Esophagus (tissue), 2 donors: Measurements from ENCODE around the gene FOXP1. TPM values are rescaled to one million over a fixed set of nuclear protein-coding genes. Genes with fewer than 3 reads are reported as not detected.
"Not testable (repeated sequence)": the region's sequence is repeated elsewhere in the genome, so short reads cannot be mapped to it uniquely, and the experiment has no call there.

Source experiments
- H3K27ac ChIP-seq, 2 donors: one replicate each; pipeline ENCODE4 v1.5.1; 2013; ENCODE audit warnings: low read depth in 2 of 2, mild to moderate bottlenecking in 2 of 2, inconsistent platforms in 1 of 2, low read length in 1 of 2, moderate library complexity in 1 of 2
- H3K27me3 ChIP-seq, 2 donors: one replicate each; pipeline ENCODE4 v1.6.1; 2013; ENCODE audit warnings: low read length in 2 of 2, control low read depth in 1 of 2, mild to moderate bottlenecking in 1 of 2; ENCODE audit not compliant: insufficient read depth in 2 of 2, control insufficient read depth in 1 of 2
- H3K36me3 ChIP-seq, 2 donors: one replicate each; pipeline ENCODE4 v1.6.1; 2013; ENCODE audit warnings: low read length in 1 of 2; ENCODE audit not compliant: control insufficient read depth in 2 of 2, insufficient read depth in 2 of 2
- H3K4me1 ChIP-seq, 2 donors: one replicate each; pipeline ENCODE4 v1.6.1; 2013; ENCODE audit warnings: low read length in 1 of 2; ENCODE audit not compliant: control insufficient read depth in 2 of 2, insufficient read depth in 2 of 2
- H3K4me3 ChIP-seq, 2 donors: one replicate each; pipeline ENCODE4 v1.5.1; 2013; ENCODE audit warnings: low read length in 2 of 2, mild to moderate bottlenecking in 2 of 2, low read depth in 1 of 2, moderate library complexity in 1 of 2
- H3K9me3 ChIP-seq, 2 donors: one replicate each; pipeline ENCODE4 v1.6.1; 2013; ENCODE audit warnings: mild to moderate bottlenecking in 2 of 2, low read depth in 1 of 2, low read length in 1 of 2, moderate library complexity in 1 of 2; ENCODE audit not compliant: control insufficient read depth in 2 of 2, insufficient read depth in 1 of 2
- WGBS, 2 donors: extraction: QIAGEN DNeasy Blood & Tissue Kit; methylation state at CpG; one replicate each; pipeline ENCODE4 v1.1.7; 2013; 5-methylcytosine and 5-hydroxymethylcytosine counted together
- polyA plus RNA-seq, 2 donors: library from polyadenylated mRNA; stranded (reverse); fragments of 200-250 nt; gene quantifications; one replicate each; pipeline ENCODE4 v1.2.3, GENCODE V29; 2013
- donor health status: healthy with polysubstance abuse.
- donor health status: Bipolar disorder and iron deficiency.

Gene FOXP1
- polyA plus RNA-seq, 2 donors, result 10.7 to 20.4 TPM

DNA sequence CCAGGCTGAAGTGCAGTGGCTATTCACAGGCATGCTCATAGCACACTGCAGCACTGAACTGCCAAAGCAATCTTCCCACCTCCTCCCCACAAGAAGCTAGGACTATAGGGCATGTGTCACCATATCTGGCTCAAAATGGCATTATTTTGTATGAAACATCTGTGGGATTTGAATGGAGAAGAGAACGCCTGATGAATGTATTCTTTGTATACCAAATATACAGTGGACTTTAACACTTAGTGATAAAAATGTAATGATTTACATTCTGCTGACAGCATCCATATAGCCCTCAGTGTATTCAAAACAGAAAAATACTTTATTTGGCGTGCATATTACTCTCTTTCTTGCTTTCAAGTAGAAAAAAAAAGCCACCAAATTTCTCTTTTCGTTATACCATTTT is 257.8 kb downstream of the FOXP1 start:
- Histone ChIP-seq H3K36me3 (no peaks in the 10 kb centered on the region), H3K4me1 (no peaks in the 10 kb centered on the region), H3K9me3 (no peaks in the 10 kb centered on the region), H3K27me3 (no peaks in the 10 kb centered on the region), H3K27ac (no peak overlapping the region), H3K4me3 (no peak overlapping the region)
- 83 to 91% methylated on average over 3 of the region's 3 CpGs for WGBS, 2 donors

DNA sequence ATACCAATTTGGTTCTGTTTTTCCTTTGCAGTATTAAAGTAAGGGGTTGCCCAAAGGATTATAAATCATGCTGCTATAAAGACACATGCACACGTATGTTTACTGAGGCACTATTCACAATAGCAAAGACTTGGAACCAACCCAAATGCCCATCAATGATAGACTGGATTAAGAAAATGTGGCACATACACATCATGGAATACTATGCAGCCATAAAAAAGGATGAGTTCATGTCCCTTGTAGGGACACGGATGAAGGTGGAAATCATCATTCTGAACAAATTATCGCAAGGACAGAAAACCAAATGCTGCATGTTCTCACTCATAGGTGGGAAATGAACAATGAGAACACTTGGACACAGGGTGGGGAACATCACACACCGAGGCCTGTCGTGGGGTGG is 259.3 kb downstream of the FOXP1 start:
- not testable (repeated sequence) for H3K27ac ChIP-seq, H3K9me3 ChIP-seq, H3K36me3 ChIP-seq, H3K27me3 ChIP-seq, H3K4me1 ChIP-seq, H3K4me3 ChIP-seq
- WGBS, 2 donors, result 81 to 85% methylated on average over 5 of the region's 5 CpGs

DNA sequence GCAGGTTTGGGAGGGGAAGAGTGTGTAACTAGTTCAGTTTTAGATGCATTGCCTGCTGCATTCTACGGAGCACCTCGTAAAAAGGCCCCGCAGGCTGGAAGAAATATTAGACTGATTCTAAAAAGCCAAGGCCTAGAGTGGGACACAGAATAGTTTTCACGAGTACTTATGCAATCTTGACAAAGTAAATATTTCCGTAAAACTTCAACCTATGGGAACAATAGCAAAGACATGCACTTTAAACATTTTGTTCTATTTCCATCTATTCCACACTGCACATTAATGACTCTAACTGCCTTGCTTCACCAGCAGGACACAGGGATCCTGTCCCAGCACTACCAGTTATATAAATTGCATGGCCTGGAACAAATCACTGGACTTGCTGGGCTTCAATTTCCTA is 260.0 kb downstream of the FOXP1 start:
- 94 to 98% methylated on average over 5 of the region's 5 CpGs for WGBS, 2 donors
- Histone ChIP-seq H3K9me3 (no peaks in the 10 kb centered on the region), H3K36me3 (no peaks in the 10 kb centered on the region), H3K27me3 (no peaks in the 10 kb centered on the region), H3K4me3 (no peak overlapping the region), H3K4me1 (no peaks in the 10 kb centered on the region), H3K27ac (no peak overlapping the region)

DNA sequence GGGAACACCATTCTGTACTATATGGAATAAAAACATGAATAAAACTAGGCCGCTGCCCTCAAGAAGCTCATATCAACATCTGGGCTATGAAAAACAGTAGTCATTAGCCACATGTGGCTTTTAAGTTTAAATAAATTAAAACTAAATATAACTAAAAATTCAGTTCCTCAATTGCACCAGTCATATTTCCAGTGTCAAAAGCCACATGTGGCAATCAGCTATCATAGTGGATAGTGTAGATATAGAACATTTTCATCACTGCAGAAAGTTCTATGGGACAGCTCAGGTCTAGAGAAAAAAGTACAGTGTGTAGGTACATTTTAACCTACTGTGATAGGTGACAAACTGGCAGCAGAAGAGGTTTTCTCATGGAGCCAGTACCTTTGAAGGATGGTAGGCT is 261.4 kb downstream of the FOXP1 start:
- H3K27me3 ChIP-seq, result no peaks in the 10 kb centered on the region
- no peak overlapping the region for H3K4me3 ChIP-seq
- H3K4me1 ChIP-seq, result no peaks in the 10 kb centered on the region
- WGBS, 2 donors, result 91 to 94% methylated on average over 1 of the region's 1 CpG
- H3K9me3 ChIP-seq, result no peaks in the 10 kb centered on the region
- no peaks in the 10 kb centered on the region for H3K36me3 ChIP-seq
- no peak overlapping the region for H3K27ac ChIP-seq

DNA sequence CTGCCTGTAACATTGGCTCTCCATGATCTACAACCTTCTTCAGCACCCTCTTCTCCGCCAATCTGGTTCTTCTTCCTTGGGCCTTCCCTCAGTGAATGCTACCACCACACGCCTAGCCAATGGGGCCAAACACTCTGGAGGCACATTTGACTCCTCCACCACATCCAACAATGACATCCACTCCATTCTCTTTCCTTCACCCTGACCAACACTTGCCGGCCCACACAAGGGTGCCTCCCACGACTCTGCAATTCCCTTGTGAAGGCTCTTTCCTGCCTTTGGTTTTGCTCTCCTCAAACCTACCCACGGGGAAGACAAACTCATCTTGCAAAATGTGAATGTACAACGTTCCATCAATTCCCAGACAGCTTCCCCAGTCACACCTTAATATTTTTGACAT is 263.8 kb downstream of the FOXP1 start:
- H3K9me3 ChIP-seq, result no peaks in the 10 kb centered on the region
- H3K4me3 ChIP-seq, result no peak overlapping the region
- H3K36me3 ChIP-seq, result no peaks in the 10 kb centered on the region
- no peak overlapping the region for H3K27ac ChIP-seq
- no peaks in the 10 kb centered on the region for H3K4me1 ChIP-seq
- no peaks in the 10 kb centered on the region for H3K27me3 ChIP-seq
- 94 to 97% methylated on average over 6 of the region's 6 CpGs for WGBS, 2 donors

DNA sequence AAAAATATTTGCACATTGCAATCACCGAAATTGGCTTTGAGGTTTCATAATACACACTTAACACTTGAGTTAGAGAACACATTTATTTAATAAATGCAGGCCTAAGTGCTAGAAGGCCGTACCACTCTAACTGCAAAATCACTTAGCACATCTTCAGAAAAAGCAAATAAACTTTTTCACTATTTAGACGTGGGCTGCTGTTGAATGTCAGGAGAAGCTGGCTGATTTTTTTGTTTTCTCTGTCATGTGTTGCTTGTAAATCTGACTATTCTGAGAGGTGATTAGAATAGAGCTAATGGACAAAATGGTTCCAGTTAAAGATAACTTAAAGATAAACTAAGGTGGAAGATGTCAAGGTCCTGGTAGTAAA is 265.1 kb downstream of the FOXP1 start:
- no peaks in the 10 kb centered on the region for H3K4me1 ChIP-seq
- 48 to 70% methylated on average over 3 of the region's 3 CpGs for WGBS, 2 donors
- H3K27ac ChIP-seq, result no peak overlapping the region
- no peaks in the 10 kb centered on the region for H3K36me3 ChIP-seq
- no peak overlapping the region for H3K4me3 ChIP-seq
- H3K27me3 ChIP-seq, result no peaks in the 10 kb centered on the region
- no peaks in the 10 kb centered on the region for H3K9me3 ChIP-seq

DNA sequence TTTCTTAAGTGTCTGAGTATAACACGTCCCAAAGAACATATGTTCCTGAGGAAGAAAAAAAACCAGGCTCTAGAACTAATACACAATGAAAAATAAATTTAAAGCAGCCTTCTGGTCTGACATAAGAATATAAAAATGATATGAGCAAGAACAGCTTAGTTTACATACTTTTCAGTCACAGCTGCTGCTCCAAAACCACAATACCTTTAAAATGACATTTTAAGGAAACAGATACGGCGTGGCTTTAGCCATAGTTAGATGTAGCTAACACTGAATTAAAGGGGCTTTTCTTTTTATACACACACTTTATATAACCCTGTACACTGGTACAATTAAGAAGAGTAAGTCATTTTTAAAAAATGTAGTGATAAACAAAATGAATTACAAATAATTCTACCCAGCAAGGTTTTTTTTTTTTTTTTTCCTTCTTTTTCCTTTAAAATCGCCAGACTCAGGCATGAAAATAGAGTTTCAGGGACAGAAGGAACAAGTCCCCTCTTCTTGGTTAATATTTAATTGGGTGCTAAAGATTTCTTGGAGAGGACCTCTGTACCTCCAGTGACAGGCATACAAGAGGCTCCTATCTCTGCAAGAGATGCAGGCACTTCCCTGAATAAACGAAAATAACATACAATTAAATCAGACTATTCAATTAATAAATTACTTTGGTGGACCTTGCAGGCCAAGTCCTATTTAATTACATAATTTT is 265.6 kb downstream of the FOXP1 start:
- 50 to 77% methylated on average over 5 of the region's 5 CpGs for WGBS, 2 donors
- Histone ChIP-seq H3K9me3 (no peaks in the 10 kb centered on the region), H3K36me3 (no peaks in the 10 kb centered on the region), H3K4me3 (no peak overlapping the region), H3K27me3 (no peaks in the 10 kb centered on the region), H3K4me1 (no peaks in the 10 kb centered on the region), H3K27ac (no peak overlapping the region)

DNA sequence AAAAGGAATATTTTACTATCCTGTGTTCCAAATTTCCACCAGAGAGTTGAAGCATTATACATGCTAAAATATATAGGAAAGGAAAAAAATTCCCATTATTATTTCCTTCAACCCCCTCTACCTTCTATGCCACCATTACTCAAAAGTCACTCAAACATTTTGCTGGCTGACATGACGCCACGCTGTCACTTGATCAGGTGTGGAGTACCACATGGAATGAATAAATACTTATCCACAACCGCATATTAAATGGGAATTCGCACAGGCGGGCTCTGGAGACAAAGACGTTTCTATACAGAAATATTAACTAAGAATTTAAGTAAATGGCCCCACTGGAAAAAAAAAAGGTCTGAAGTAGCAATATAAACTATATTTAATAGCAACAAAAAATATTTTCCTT is 266.4 kb downstream of the FOXP1 start:
- Histone ChIP-seq H3K36me3 (no peaks in the 10 kb centered on the region), H3K27ac (no peak overlapping the region), H3K4me1 (no peaks in the 10 kb centered on the region), H3K27me3 (no peaks in the 10 kb centered on the region), H3K9me3 (no peaks in the 10 kb centered on the region), H3K4me3 (no peak overlapping the region)
- 97 to 98% methylated on average over 6 of the region's 6 CpGs for WGBS, 2 donors

DNA sequence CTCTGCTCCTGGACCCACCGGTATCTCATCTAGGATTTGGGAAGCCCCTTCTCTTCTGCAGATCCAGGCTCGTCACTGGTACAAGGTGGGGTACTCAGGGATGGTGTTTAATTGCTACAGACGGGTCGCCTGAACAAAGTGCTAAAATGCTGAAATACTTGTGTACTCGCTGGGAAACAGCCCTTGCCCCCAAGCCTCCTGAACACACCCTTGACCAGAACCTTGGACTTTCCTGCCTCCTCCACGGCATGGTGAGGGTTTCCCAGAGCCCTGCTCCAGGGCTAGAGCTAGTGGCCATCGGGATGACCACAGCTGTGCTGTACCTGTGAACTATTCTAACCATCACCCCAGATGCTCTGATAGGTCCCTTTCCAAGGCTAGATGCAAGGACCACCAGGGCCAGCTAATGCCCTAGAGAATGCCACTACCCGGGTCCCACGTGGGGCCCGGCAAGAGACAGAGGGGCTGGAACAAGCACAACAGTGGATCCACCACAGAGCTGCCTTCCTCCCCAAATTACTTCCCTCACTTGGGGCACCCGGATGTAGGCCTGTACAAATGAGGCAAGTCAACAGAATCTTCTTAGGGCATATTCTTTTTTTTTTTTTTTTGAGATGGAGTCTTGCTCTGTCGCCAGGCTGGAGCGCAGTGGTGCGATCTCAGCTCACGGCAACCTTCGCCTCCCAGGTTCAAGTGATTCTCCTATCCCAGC is 267.3 kb downstream of the FOXP1 start:
- H3K4me3 ChIP-seq, result no peak overlapping the region
- no peaks in the 10 kb centered on the region for H3K27me3 ChIP-seq
- no peak overlapping the region for H3K27ac ChIP-seq
- no peaks in the 10 kb centered on the region for H3K9me3 ChIP-seq
- H3K4me1 ChIP-seq, result no peaks in the 10 kb centered on the region
- no peaks in the 10 kb centered on the region for H3K36me3 ChIP-seq
- whole genome bisulfite sequencing, 2 donors, result 89 to 93% methylated on average over 16 of the region's 16 CpGs

DNA sequence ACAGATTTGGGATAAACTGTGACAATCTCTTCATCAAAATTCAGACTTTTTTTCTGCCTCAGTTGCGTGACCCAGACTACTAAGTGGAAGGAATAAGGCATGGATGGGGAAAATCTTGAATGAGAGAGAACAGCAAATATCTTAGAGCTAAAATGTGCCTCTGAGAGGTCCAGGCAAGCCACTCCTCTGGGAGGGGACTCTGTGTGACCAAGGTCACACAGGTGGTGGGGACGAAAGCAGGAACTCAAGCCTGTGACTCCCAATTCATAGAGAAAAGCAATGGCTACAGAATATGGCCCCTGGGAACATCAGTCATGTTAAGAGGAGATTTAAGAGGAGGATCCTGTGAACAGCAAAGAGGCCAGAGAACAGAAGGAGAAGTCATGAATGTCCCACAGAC is 268.1 kb downstream of the FOXP1 start:
- Histone ChIP-seq H3K27ac (no peak overlapping the region), H3K4me1 (peaks cover 0 to 3% of the 10 kb centered on the region in 2 donors), H3K36me3 (no peaks in the 10 kb centered on the region), H3K27me3 (no peaks in the 10 kb centered on the region), H3K9me3 (no peaks in the 10 kb centered on the region), H3K4me3 (no peak overlapping the region)
- 90 to 94% methylated on average over 2 of the region's 2 CpGs for WGBS, 2 donors
